SKM-1 treated with dmso at 0.1 percent for 144 hours (cell line): ENCODE results near the gene RPTOR.

Source experiments
- DNase-seq: peaks from one replicate; lab custom pipeline; 2025; ENCODE audit not compliant: unreplicated experiment; lab: John Stamatoyannopoulos, UW

RPTOR gene

GRCh38 chr17:81002409-81003361 lies 458.0 kb downstream of the RPTOR start:
- DNase-seq: no peak

DNA sequence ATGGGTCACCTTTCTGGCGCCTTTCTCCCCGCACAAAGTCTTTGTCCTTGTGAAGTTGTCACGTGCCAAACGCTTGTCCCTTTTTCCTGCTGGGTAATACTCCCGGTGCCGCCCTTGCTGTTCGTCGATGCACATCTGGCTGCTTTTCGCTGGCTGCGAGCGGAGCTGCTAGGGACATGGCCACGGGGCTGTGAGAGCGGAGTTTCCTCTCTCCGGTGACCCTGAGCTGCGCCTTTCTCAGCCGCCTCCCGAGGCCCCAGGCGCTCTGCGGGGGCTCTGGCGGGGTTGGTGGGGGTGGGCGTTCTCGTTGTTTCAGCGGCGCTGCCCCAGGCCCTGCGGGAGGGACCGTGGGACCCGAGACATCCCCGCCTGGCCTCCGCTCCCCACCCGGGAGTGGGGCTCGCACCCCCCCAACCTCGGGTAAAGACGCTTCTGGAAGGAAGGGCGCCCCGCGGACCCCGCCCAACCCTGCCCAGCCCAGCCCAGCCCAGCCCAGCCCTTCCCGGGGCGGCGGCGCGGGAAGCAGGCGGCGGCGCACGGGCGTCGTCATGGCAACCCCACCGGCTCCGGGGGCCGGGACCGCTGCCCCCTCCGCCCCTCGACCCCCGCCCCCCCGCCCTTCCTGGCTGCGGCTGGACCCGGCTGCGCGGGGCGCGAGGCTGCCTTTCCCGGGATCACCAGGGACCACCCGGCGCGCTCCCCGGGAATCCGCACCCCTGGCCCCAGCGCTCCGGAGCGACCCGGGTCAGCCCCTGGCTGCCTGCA lies 459.3 kb downstream of the RPTOR start:
- DNase-seq: no peak

DNA sequence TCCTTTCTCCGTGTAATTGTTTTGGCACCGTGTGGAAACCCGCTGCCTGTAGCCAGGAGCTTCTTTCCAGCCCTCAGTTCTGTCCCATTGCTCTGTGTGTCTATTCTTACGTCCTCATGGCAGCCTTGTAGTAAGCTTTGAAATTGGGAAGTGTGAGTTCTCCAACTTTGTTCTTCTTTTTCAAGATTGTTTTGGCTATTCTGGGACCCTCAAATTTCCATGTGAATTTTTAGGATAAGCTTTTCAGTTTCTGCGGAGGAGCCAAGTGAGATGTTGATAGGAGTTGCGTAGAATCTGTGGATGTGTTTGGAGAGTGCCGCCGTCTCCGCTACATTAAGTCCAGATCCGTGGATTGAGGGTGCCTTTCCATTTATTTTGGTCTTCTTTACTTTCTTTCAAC lies 462.3 kb downstream of the RPTOR start:
- DNase-seq: no peak

- DNase-seq: no peak
These were observed 463.5 kb downstream of the RPTOR start for GRCh38 chr17:81008140-81008539.

DNA sequence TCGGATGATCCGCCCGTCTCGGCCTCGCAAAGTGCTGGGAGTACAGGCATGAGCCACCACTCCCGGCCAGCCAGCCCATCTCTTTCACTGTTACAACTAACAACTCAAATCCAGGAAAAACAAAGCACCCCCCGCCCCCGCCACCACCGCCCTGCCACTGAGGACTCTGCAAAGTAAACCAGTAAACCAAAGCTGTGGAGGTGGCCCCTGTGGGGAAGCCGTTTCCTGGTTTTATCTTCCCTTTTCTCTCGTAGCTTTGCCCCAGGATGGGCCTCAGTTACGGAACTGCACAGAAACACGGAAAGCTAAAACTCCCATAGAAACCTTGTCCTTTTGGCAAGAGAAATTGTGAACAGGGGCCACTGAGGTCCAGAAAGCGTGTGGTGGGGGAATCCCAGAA lies 464.5 kb downstream of the RPTOR start:
- peak; percentile 89 for DNase-seq

- no peak for DNase-seq
These were observed 466.3 kb downstream of the RPTOR start for GRCh38 chr17:81010935-81011334.

GRCh38 chr17:81011951-81012350 lies 467.3 kb downstream of the RPTOR start:
- DNase-seq: no peak

GRCh38 chr17:81012574-81013447 lies 468.2 kb downstream of the RPTOR start:
- no peak for DNase-seq

DNA sequence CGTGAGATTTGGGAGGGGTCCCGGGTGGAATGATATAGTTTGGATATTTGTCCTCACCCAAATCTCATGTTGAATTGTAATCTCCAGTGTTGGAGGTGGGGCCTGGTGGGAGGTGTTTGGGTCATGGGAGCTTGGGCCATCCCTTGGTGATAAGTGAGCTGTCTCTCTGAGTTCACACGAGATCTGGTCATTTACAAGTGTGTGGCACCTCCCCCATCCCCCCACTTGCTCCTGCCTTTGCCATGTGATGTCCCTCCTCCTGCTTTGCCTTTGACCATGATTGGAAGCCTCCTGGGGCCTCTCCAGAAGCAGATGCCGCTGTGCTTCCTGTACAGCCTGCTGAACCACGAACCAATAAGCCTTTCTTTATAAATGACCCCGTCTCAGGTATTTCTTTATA lies 469.0 kb downstream of the RPTOR start:
- no peak for DNase-seq

GRCh38 chr17:81015136-81015535 lies 470.5 kb downstream of the RPTOR start:
- DNase-seq: no peak
